Cortex of kidney (tissue), 1 donor: ENCODE data around the gene LARP6.

ENCODE experiments used
- DNase-seq: peaks from one replicate; lab custom pipeline; 2025; lab: John Stamatoyannopoulos, UW

Gene LARP6

GRCh38 chr15:70794596-70795310, 59.2 kb downstream of the LARP6 start:
- no peak for DNase-seq

- DNase-seq, result no peak
Measured at GRCh38 chr15:70793694-70794093, 60.3 kb downstream of the LARP6 start.

- DNase-seq, result no peak
Measured at GRCh38 chr15:70792171-70792573, 61.8 kb downstream of the LARP6 start.

- DNase-seq, result no peak
Measured at GRCh38 chr15:70791259-70791658, 62.7 kb downstream of the LARP6 start.

- DNase-seq, result no peak
Measured at GRCh38 chr15:70789213-70789612, 64.7 kb downstream of the LARP6 start.

- no peak for DNase-seq
Measured at GRCh38 chr15:70788114-70789049, 65.6 kb downstream of the LARP6 start.

GRCh38 chr15:70786996-70787395, 67.0 kb downstream of the LARP6 start:
- DNase-seq, result no peak

GRCh38 chr15:70783610-70784022, 70.3 kb downstream of the LARP6 start:
- DNase-seq, result no peak

- DNase-seq, result no peak
Measured at GRCh38 chr15:70783041-70783440, 70.9 kb downstream of the LARP6 start.

- no peak for DNase-seq
Measured at GRCh38 chr15:70781236-70781635, 72.7 kb downstream of the LARP6 start.
